HG02798 (cell line): Measurements from ENCODE around the gene SPATA13.

Source experiments
- ATAC-seq: cut with Tn5 transposase; IDR thresholded peaks from one replicate; pipeline ENCODE4 v1.9.1; 2021; ENCODE audit warnings: mild to moderate bottlenecking; ENCODE audit not compliant: unreplicated experiment, poor library complexity

The SPATA13 gene

DNA sequence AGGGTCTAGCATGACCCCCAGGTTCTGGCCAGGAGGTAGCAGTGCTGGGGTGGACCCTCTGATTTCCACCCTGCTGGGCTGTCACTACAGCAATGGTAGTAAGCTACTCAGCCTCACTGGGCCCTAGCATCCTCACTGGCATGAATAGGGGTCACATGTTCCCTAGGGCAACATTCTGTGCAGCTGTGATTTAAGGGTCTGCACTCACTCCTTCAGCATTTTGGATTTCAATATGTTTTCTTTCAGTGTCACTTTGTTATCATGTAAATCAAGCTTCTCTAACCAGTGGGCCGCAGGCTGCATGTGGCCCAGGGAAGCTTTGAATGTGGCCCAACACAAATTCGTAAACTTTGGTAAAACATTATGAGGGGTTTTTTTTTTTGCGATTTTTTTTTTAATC, 57.8 kb downstream of the SPATA13 start:
- no peak for ATAC-seq

DNA sequence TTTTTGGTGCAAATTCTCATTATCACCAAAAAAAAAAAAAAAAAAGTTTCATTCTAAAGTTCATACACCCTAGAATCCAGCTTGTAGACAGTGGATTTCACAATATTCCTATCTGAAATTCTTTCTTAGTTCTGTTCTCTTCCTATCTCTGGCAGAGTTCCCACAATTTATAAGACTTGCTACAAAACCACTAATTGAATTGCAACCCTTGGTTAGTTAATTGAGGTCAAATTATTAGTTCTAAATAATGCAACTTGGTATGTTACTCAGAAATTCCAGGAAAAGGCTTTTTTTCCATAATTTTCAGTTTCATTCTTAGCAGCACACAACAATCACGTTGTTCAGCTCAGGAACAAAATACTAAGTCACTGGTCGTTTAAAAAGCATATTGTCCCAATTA, 58.5 kb downstream of the SPATA13 start:
- ATAC-seq, result no peak

DNA sequence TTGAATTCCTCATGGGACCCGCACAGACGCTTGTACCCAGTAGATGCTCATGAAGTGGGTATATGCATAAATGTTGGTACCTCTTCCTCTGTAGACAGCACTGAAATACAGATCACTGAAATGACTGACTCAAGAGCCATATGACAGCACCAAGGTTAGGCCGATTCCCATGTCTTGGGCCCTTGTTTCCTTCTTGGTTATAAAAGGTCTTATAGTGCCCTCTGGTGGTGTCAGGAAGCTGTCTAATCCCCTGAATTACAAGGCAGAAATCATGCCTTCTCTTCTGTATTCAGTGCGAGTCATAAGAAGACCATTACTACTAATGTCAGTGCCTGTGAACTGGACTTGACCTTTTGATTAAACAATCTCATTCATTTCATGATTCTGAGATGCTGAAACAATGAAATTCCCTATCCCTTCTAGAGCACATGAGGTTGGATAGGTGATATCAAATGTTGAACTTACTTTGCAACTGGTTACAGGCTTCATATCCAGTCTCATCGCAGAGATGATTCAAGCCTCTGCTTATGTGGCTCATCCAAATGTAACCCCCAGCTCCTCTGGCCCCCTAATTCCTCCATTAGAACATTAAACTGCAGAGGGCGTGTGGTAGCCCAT, 59.7 kb downstream of the SPATA13 start:
- peak; percentile 44 for ATAC-seq

- ATAC-seq, result no peak
Observed at GRCh38 chr13:24221007-24221406, 60.5 kb downstream of the SPATA13 start.

DNA sequence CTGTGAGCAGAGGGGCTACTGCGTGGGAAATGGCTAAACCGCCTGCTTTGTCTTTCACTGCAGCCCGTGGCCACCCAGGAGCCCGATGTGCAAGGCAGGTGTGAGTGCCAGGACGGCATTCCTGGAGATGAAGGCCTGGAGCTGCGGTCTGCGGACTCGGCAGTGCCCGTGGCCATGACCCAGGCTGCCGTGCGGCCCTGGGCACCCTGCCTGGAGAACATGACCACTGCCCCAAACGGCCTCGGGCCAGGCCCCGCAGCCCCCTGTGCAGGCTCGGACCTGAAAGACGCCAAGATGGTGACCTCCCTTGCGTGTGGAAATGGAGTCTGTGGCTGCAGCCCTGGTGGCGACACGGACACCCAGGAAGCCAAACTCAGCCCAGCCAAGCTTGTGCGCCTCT, 62.2 kb downstream of the SPATA13 start:
- ATAC-seq, result no peak

- peak; percentile 41 for ATAC-seq
Observed at GRCh38 chr13:24223341-24224231, 63.1 kb downstream of the SPATA13 start.

- peak; percentile 12 for ATAC-seq
Observed at GRCh38 chr13:24224232-24224680, 63.7 kb downstream of the SPATA13 start.

DNA sequence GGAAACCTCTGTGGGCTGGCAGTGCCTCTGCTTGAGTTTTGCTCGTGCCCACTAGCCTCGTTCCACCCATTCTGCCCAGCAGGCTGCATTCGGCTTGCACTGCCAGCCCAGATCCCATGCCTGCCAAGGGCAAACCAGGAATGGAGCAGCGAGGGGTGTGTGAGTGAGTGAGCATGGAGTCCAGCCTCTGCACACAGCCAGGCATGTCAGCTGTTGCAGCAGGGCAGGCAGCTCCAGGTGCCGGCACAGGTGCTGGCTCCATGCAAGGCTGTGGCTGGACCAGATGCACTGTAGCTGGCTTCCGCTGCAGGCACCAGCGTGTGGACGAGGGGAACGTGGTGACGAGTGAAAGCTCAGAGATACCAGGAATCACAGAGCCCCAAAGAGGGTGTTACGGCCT, 64.5 kb downstream of the SPATA13 start:
- no peak for ATAC-seq

DNA sequence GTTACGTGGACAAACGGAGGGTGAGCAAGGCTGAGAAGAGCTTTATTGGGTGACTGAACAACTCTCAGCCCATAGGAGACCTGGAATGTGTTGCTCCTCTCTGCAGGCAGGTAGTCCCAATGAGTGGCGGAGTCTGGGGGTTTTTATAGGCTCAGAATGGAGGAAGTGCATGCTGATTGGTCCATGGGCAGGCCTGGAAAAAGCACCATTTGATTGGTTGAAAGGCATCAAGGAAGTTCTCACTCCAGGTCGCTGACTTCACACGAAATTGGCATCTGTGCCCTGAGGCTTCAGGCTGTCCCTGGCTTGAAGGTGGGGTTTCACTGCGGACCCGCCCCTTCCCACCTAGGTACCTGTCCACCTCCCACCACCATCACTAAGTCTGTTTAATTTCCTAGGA, 65.4 kb downstream of the SPATA13 start:
- ATAC-seq, result no peak

GRCh38 chr13:24226762-24227161, 66.2 kb downstream of the SPATA13 start:
- ATAC-seq, result no peak

- ATAC-seq, result no peak
Observed at GRCh38 chr13:24228852-24229458, 68.4 kb downstream of the SPATA13 start.

DNA sequence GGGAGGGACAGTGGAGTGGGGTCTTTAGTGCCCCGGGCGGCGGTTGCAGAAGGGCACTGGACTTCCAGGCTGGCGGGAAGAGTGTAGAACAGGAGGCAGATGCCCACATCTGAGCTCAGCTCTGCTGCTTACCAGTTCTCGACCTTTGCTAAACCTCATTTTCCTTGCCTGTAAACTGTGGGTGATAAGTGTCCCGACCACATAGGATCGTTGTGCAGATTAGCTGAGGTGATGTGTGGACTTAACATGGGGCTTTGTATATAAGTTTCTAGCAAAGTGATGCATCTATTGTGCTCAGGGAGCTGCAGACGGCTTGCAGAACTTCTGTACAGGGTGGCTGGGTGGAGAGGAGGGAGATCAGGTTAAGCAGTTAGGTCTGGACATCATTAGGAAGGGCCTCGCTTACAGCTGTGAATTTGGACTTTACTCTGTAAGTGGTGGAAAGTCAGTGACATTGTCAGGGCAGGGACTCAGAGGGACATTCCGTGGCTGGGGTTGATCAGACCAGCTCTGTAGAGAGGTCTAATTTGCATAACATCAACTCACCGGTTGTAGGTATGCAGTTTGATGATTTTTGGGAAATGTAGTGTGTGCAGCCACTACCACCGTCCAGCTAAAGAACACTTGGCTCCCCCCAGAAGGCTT, 70.0 kb downstream of the SPATA13 start:
- ATAC-seq, result no peak

GRCh38 chr13:24231377-24231776, 70.9 kb downstream of the SPATA13 start:
- ATAC-seq, result no peak

DNA sequence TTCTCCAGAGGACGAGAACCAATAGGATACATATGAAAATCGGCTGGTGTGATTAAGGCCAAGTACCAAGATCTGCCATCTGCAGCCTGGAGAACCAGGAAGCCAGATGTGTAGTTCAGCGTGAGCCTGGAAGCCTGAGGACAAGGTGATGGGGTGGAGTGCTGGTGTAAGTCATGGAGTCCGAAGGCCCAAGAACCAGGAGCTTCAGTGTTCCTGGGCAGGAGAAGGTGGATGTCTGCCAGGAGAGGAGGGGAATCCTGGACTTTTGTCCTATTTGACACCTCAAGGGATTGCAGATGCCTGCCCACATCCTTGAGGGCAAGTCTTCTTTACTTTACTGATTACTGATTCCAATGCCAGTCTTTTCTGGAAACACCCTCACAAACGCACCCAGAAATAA, 71.5 kb downstream of the SPATA13 start:
- no peak for ATAC-seq

- no peak for ATAC-seq
Observed at GRCh38 chr13:24232474-24232873, 72.0 kb downstream of the SPATA13 start.

DNA sequence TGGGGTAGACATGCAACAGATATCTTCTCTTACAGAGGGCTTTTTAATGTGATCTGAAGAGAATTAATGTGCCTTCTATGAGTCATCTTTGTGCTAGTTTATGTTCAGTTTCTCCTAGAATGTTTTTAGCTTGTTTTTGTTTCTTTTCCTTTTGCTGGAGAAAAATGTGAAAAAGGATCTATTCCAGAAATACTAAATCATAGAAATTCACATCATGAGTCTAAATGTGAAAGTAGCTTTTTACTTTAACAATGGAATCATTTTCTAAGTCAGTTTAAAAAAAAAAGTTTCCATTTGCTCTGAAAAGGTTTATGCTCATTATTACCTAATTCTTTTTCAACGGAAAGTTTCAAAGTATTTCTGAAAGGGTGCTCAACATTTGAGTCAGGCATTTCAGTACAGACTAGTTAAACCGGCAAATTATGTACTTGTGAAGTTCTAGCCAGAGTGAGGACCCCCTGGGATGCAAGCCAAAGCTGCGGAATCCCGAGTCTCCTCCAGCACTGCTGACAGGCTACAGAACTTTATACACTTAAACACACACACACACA, 72.9 kb downstream of the SPATA13 start:
- ATAC-seq, result no peak

GRCh38 chr13:24234200-24234915, 73.8 kb downstream of the SPATA13 start:
- ATAC-seq, result no peak

- no peak for ATAC-seq
Observed at GRCh38 chr13:24237356-24237755, 76.8 kb downstream of the SPATA13 start.

DNA sequence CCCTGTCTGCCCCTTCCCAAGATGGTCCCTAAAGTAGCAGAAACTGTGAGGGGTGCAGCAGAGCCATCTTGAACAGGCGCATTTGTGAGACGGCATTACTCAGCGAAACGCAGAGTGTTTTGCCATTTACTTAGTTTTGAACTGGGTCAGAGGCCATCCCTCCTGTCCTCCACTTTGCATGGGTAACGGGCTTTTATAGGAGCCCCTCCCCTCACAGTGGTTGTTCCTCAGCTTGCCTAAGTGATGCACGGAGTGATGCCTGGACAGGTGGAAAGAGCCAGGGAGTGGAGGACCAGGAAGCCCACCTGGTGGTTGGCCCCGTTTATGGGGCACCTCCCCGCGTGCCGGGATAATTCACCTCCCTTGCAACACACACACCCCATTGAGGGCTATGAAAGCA, 80.8 kb downstream of the SPATA13 start:
- no peak for ATAC-seq

GRCh38 chr13:24242100-24242499, 81.6 kb downstream of the SPATA13 start:
- ATAC-seq, result no peak
